OCI-LY7 (cell line): ENCODE results near the gene ZNF804A. TPM values are rescaled to one million over a fixed set of nuclear protein-coding genes. Genes with fewer than 3 reads are reported as not detected.

Experiments used
- BruUV-seq: library from RNA; stranded (reverse); fragments of 400-500 nt; replicated peaks from 2 replicates; lab custom pipeline; 2021; lab: Mats Ljungman, UMichigan
- CTCF ChIA-PET: fragments of 300-600 bp; sonication (Branson Sonifier 250); formaldehyde crosslinking; loops from one replicate; lab custom pipeline; 2022; ENCODE audit warnings: antibody characterized with exemption; ENCODE audit not compliant: unreplicated experiment; lab: Charles Lee
- POLR2A ChIA-PET: fragments of 300-600 bp; sonication (Branson Sonifier 250); formaldehyde crosslinking; loops from one replicate; lab custom pipeline; 2022; ENCODE audit warnings: antibody characterized with exemption; lab: Charles Lee
- DNase-seq: peaks from one replicate; pipeline ENCODE4 v3.0.0-alpha.2; 2015; ENCODE audit warnings: low spot score
- H2AFZ ChIP-seq: fragments of 200-600 bp; sonication (generic), shearing (Covaris generic); 2 replicates; pipeline ENCODE4 v1.6.1; 2014; ENCODE audit warnings: mild to moderate bottlenecking, antibody characterized with exemption, low read length, moderate library complexity
- H3K27ac ChIP-seq: fragments of 200-600 bp; sonication (generic); 2 replicates; pipeline ENCODE4 v1.5.1; 2014; ENCODE audit warnings: mixed run types, low read depth, mild to moderate bottlenecking, moderate library complexity, low read length, inconsistent platforms; ENCODE audit not compliant: poor library complexity, severe bottlenecking
- H3K36me3 ChIP-seq: fragments of 200-600 bp; sonication (generic); 2 replicates; pipeline ENCODE4 v1.6.1; 2014; ENCODE audit warnings: mild to moderate bottlenecking, antibody characterized with exemption, low read length, moderate library complexity, mixed read lengths; ENCODE audit not compliant: insufficient read depth
- H3K4me1 ChIP-seq: fragments of 200-600 bp; sonication (generic); 2 replicates; pipeline ENCODE4 v1.5.1; 2014; ENCODE audit warnings: mild to moderate bottlenecking, low read length; ENCODE audit not compliant: insufficient read depth, poor library complexity, severe bottlenecking
- H3K4me2 ChIP-seq: fragments of 200-600 bp; sonication (generic); 2 replicates; pipeline ENCODE4 v1.6.1; 2014; ENCODE audit warnings: mild to moderate bottlenecking, low read length
- H3K4me3 ChIP-seq: fragments of 200-600 bp; sonication (generic); 2 replicates; pipeline ENCODE4 v1.5.1; 2014; ENCODE audit warnings: mild to moderate bottlenecking, low read depth, low read length; ENCODE audit not compliant: poor library complexity, severe bottlenecking
- H3K79me2 ChIP-seq: fragments of 200-600 bp; sonication (generic); 2 replicates; pipeline ENCODE4 v1.6.1; 2016; ENCODE audit warnings: low read depth, mild to moderate bottlenecking, low read length, moderate library complexity, mixed read lengths; ENCODE audit not compliant: insufficient read depth
- H3K9me2 ChIP-seq: fragments of 200-600 bp; sonication (generic); 2 replicates; pipeline ENCODE4 v1.6.1; 2016; ENCODE audit warnings: mild to moderate bottlenecking, low read length, mixed read lengths; ENCODE audit not compliant: insufficient read depth
- H3K9me3 ChIP-seq: fragments of 200-600 bp; sonication (generic); 2 replicates; pipeline ENCODE4 v1.6.1; 2014; ENCODE audit warnings: mild to moderate bottlenecking, mixed run types, low read length, mixed read lengths
- H4K20me1 ChIP-seq: fragments of 200-600 bp; sonication (generic); 2 replicates; pipeline ENCODE4 v1.6.1; 2014; ENCODE audit warnings: mild to moderate bottlenecking, antibody characterized with exemption, low read length, moderate library complexity, mixed read lengths; ENCODE audit not compliant: insufficient read depth
- EZH2phosphoT487 ChIP-seq: fragments of 200-600 bp; sonication (generic); IDR thresholded peaks from 2 replicates; pipeline ENCODE4 v1.6.1; 2018; ENCODE audit warnings: low read depth, borderline replicate concordance, mild to moderate bottlenecking, mixed run types, antibody characterized with exemption, low read length, moderate library complexity, mixed read lengths
- intact Hi-C: fragments of 100-400 bp; cut with micrococcal nuclease; formaldehyde crosslinking; loops from one replicate; pipeline ENCODE4 v1.10.0; 2022; ENCODE audit not compliant: unreplicated experiment
- total RNA-seq, 2 experiments: library from RNA; depleted of rRNA in 1 of 2; stranded (reverse); fragments of >200 nt in 1 of 2; shearing (Covaris generic) in 1 of 2; gene quantifications; 2 replicates each; pipeline ENCODE4 v1.2.3, GENCODE V29; 2014 to 2022
- TF ChIP-seq, protein P1 (sequence below): fragments of 200-600 bp; sonication (generic); conservative IDR thresholded peaks from 2 replicates; pipeline ENCODE4 v1.5.1; 2014; ENCODE audit warnings: mild to moderate bottlenecking, antibody characterized with exemption, low read length, moderate library complexity, mixed read lengths

ZNF804A gene
- total RNA-seq, 2 experiments from 2014 or later: 14.4 to 19.9 TPM

DNA sequence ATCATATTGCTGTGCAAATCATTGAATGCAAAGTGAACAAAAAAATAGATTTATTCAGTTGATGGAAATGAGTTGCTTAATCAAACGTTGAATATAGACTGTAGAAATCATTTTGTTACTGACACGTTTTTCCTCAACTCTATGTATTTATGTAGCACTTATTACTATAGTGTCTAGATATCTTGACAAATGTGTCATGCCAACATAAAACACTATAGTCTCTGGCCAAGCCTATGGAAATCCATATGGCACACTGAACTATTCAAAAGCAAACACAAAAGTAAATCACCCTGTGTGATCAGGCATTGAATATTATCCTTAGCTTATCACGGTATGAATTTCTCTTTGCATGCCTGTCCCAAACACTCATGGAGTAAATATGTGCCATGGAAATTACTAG lies 131.3 kb downstream of the ZNF804A start:
- no TSS peak for BruUV-seq

DNA sequence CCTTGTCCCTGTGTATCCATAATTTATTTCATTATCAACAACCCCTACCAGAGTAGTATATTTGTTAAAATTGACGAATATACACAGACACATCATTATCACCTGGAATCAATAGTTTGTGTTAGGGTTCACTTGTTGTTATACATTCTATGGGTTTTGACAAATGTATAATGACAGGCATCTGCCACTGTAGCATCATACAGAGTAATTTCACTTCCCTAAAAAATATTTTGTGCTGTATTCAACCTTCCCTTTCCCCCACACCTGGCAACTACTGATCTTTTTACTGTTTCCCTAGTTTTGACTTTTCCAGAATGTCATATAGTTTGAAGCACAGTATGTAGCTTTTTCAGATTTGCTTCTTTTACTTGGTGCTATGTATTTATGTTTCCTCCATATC lies 132.0 kb downstream of the ZNF804A start:
- TF ChIP-seq EZH2phosphoT487: no peak
- TF ChIP-seq, protein P1, sequence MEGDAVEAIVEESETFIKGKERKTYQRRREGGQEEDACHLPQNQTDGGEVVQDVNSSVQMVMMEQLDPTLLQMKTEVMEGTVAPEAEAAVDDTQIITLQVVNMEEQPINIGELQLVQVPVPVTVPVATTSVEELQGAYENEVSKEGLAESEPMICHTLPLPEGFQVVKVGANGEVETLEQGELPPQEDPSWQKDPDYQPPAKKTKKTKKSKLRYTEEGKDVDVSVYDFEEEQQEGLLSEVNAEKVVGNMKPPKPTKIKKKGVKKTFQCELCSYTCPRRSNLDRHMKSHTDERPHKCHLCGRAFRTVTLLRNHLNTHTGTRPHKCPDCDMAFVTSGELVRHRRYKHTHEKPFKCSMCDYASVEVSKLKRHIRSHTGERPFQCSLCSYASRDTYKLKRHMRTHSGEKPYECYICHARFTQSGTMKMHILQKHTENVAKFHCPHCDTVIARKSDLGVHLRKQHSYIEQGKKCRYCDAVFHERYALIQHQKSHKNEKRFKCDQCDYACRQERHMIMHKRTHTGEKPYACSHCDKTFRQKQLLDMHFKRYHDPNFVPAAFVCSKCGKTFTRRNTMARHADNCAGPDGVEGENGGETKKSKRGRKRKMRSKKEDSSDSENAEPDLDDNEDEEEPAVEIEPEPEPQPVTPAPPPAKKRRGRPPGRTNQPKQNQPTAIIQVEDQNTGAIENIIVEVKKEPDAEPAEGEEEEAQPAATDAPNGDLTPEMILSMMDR: no peak
- peak; percentile 78 for DNase-seq
- intact Hi-C loops: loop anchor here (5.0 kb wide), 1 partner anchor 278 kb away; no protein-coding TSS in a partner anchor
- no TSS peak for BruUV-seq
- H2AFZ ChIP-seq: no peak overlapping the region
- ChIA-PET CTCF (no interaction called here), POLR2A (interaction anchor here (0.6 to 5.1 kb wide), 6 partner anchors 9 to 180 kb away, joined by 3 to 30 read pairs (median 4); partner anchors contain the start of gene ZNF804A)
- no peaks in the 10 kb centered on the region for H4K20me1 ChIP-seq
- no peaks in the 10 kb centered on the region for H3K9me2 ChIP-seq
- H3K4me2 ChIP-seq: peak overlapping the region; percentile 52
- H3K4me3 ChIP-seq: peak overlapping the region; percentile 26
- peaks cover 5% of the 10 kb centered on the region; the same call in 1 of the 2 replicates for H3K9me3 ChIP-seq
- peaks cover 28% of the 10 kb centered on the region for H3K36me3 ChIP-seq
- H3K27ac ChIP-seq: peak overlapping the region; percentile 79
- H3K4me1 ChIP-seq: peaks cover 82% of the 10 kb centered on the region
- peaks cover 99% of the 10 kb centered on the region for H3K79me2 ChIP-seq

More for the DNA sequence above, 131.3 kb downstream of the ZNF804A start:
- Histone ChIP-seq H3K79me2 (peaks cover 99% of the 10 kb centered on the region), H3K9me3 (peaks cover 5% of the 10 kb centered on the region; the same call in 1 of the 2 replicates), H3K4me1 (peaks cover 89% of the 10 kb centered on the region), H3K27ac (peak overlapping the region; percentile 79), H3K4me3 (peak overlapping the region; percentile 14), H4K20me1 (no peaks in the 10 kb centered on the region), H3K36me3 (peaks cover 26% of the 10 kb centered on the region), H2AFZ (no peak overlapping the region), H3K9me2 (no peaks in the 10 kb centered on the region), H3K4me2 (peak overlapping the region; percentile 52)
- ChIA-PET POLR2A (interaction anchor here (0.6 to 5.1 kb wide), 8 partner anchors 10 to 277 kb away, joined by 3 to 30 read pairs (median 4); partner anchors contain the start of gene ZNF804A), CTCF (no interaction called here)
- intact Hi-C loops: loop anchor here (5.0 kb wide), 1 partner anchor 82 kb away; no protein-coding TSS in a partner anchor
- TF ChIP-seq, protein P1: no peak
- TF ChIP-seq EZH2phosphoT487: no peak
- no peak for DNase-seq

DNA sequence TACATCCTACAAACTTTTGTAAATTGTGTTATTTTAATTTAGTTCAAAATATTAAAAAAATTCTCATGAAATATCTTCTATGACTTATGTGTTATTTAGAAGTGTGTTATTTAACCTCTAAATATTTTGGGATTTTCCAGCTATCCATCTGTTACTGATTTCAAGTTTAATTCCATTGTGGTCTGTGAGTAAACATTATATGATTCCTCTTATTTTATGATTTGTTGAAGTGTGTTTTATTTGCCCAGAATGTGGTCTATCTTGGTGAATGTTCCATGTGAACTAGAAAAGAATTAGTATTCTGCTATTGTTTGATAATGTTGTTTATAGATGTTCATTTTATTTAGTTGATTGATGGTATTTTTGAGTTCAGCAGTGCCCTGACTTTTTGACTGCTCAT lies 136.0 kb downstream of the ZNF804A start:
- Histone ChIP-seq H3K4me2 (no peak overlapping the region; the same call in 1 of the 2 replicates), H3K4me3 (no peak overlapping the region), H3K27ac (no peak overlapping the region), H4K20me1 (no peaks in the 10 kb centered on the region), H3K79me2 (peaks cover 97% of the 10 kb centered on the region), H3K36me3 (peaks cover 37% of the 10 kb centered on the region), H3K9me2 (no peaks in the 10 kb centered on the region), H3K4me1 (peaks cover 45% of the 10 kb centered on the region), H2AFZ (no peak overlapping the region), H3K9me3 (peaks cover 5% of the 10 kb centered on the region; the same call in 1 of the 2 replicates)
- intact Hi-C loops: loop anchor here (5.0 kb wide), 1 partner anchor 282 kb away; no protein-coding TSS in a partner anchor
- ChIA-PET CTCF (no interaction called here), POLR2A (interaction anchor here (0.8 to 1.2 kb wide), 3 partner anchors 11 to 137 kb away, joined by 3 read pairs; no protein-coding TSS in a partner anchor)
- TF ChIP-seq EZH2phosphoT487: no peak
- TF ChIP-seq, protein P1: no peak
- BruUV-seq: no TSS peak
- DNase-seq: no peak
